IMR-90 (cell line): ENCODE data around the gene HMGXB3. TPM values are rescaled to one million over a fixed set of nuclear protein-coding genes. Genes with fewer than 3 reads are reported as not detected.

Source experiments
- ATAC-seq: fragments of 200-7000 bp; cut with Tn5 transposase; 2 replicates; pipeline ENCODE4 v1.9.1; 2020; ENCODE audit warnings: low read depth, mild to moderate bottlenecking, moderate library complexity
- BruUV-seq: library from RNA; stranded (reverse); fragments of 400-500 nt; replicated peaks from 2 replicates; lab custom pipeline; 2021; lab: Mats Ljungman, UMichigan
- CTCF ChIA-PET: fragments of 300-600 bp; formaldehyde crosslinking; extraction: SDS; loops from one replicate; lab custom pipeline; 2021; ENCODE audit warnings: antibody characterized with exemption; lab: Yijun Ruan, JAX
- POLR2A ChIA-PET: fragments of 300-600 bp; sonication (Branson Sonifier 250); formaldehyde crosslinking; loops from one replicate; lab custom pipeline; 2022; ENCODE audit warnings: antibody characterized with exemption; ENCODE audit not compliant: unreplicated experiment; lab: Charles Lee
- DNase-seq: peaks from one replicate; pipeline ENCODE4 v3.0.0; 2013
- H2AFZ ChIP-seq: replicated peaks from 2 replicates; pipeline ENCODE3; 2013; ENCODE audit warnings: low read length, mild to moderate bottlenecking; ENCODE audit not compliant: poor library complexity
- H2AK5ac ChIP-seq: 2 replicates; pipeline ENCODE4 v1.6.1; 2013; ENCODE audit warnings: low read depth, low read length, inconsistent platforms
- H2AK9ac ChIP-seq: replicated peaks from 2 replicates; pipeline ENCODE3; 2013; ENCODE audit warnings: mild to moderate bottlenecking, low read depth, low read length, moderate library complexity; ENCODE audit not compliant: poor library complexity
- H2BK120ac ChIP-seq: 2 replicates; pipeline ENCODE4 v1.6.1; 2013; ENCODE audit warnings: low read depth, low read length, inconsistent platforms
- H2BK15ac ChIP-seq: 3 replicates; pipeline ENCODE4 v1.6.1; 2013; ENCODE audit warnings: low read depth, low read length, inconsistent platforms
- H2BK20ac ChIP-seq: 2 replicates; pipeline ENCODE4 v1.6.1; 2013; ENCODE audit warnings: low read depth, mild to moderate bottlenecking, inconsistent platforms, low read length, moderate library complexity
- H2BK5ac ChIP-seq: 2 replicates; pipeline ENCODE4 v1.6.1; 2013; ENCODE audit warnings: mild to moderate bottlenecking, low read depth, low read length, inconsistent platforms; ENCODE audit not compliant: poor library complexity, severe bottlenecking
- H3K14ac ChIP-seq: replicated peaks from 2 replicates; pipeline ENCODE4 v1.6.1; 2013; ENCODE audit warnings: low read depth, low read length, inconsistent platforms
- H3K18ac ChIP-seq: 2 replicates; pipeline ENCODE4 v1.6.1; 2013; ENCODE audit warnings: low read depth, low read length, control low read depth
- H3K23ac ChIP-seq: 2 replicates; pipeline ENCODE4 v1.6.1; 2013; ENCODE audit warnings: low read depth, low read length, inconsistent platforms
- H3K27ac ChIP-seq: 2 replicates; pipeline ENCODE4 v1.5.1; 2013; ENCODE audit warnings: mild to moderate bottlenecking, control low read depth, low read length; ENCODE audit not compliant: insufficient read depth
- H3K27me3 ChIP-seq: 2 replicates; pipeline ENCODE4 v1.6.1; 2013; ENCODE audit warnings: low read length; ENCODE audit not compliant: control insufficient read depth, insufficient read depth
- H3K36me3 ChIP-seq: 2 replicates; pipeline ENCODE4 v1.6.1; 2013; ENCODE audit warnings: low read length, mixed read lengths; ENCODE audit not compliant: control insufficient read depth, insufficient read depth
- H3K4ac ChIP-seq: 2 replicates; pipeline ENCODE4 v1.6.1; 2013; ENCODE audit warnings: low read depth, low read length, inconsistent platforms
- H3K4me1 ChIP-seq: 2 replicates; pipeline ENCODE4 v1.6.1; 2013; ENCODE audit warnings: low read length, mixed read lengths; ENCODE audit not compliant: control insufficient read depth, insufficient read depth
- H3K4me2 ChIP-seq: 2 replicates; pipeline ENCODE4 v1.6.1; 2013; ENCODE audit warnings: low read depth, mild to moderate bottlenecking, control low read depth, low read length, moderate library complexity
- H3K4me3 ChIP-seq: 2 replicates; pipeline ENCODE4 v1.5.1; 2013; ENCODE audit warnings: low read depth, mild to moderate bottlenecking, control low read depth, low read length, moderate library complexity; ENCODE audit not compliant: insufficient read depth
- H3K56ac ChIP-seq: 2 replicates; pipeline ENCODE4 v1.6.1; 2013; ENCODE audit warnings: low read length, inconsistent platforms; ENCODE audit not compliant: insufficient read depth; ENCODE audit errors: extremely low read depth
- H3K79me1 ChIP-seq, 2 experiments: 2 replicates each; pipeline ENCODE4 v1.6.1; 2013; ENCODE audit warnings: low read length in 2 of 2, inconsistent platforms in 1 of 2, low read depth in 1 of 2
- H3K9ac ChIP-seq: 2 replicates; pipeline ENCODE4 v1.6.1; 2013; ENCODE audit warnings: low read depth, low read length, control low read depth
- H3K9me1 ChIP-seq: 2 replicates; pipeline ENCODE4 v1.6.1; 2013; ENCODE audit warnings: low read length, inconsistent platforms; ENCODE audit not compliant: insufficient read depth
- H3K9me3 ChIP-seq: 2 replicates; pipeline ENCODE4 v1.6.1; 2013; ENCODE audit warnings: low read length; ENCODE audit not compliant: control insufficient read depth, insufficient read depth
- H4K20me1 ChIP-seq: 2 replicates; pipeline ENCODE4 v1.6.1; 2013; ENCODE audit warnings: low read length, inconsistent platforms; ENCODE audit not compliant: insufficient read depth
- H4K5ac ChIP-seq: 2 replicates; pipeline ENCODE4 v1.6.1; 2013; ENCODE audit warnings: mild to moderate bottlenecking, low read depth, low read length, control low read depth
- H4K8ac ChIP-seq, 2 experiments: 2 replicates each; pipeline ENCODE4 v1.6.1; 2013; ENCODE audit warnings: low read depth in 2 of 2, low read length in 2 of 2, control low read depth in 1 of 2, inconsistent platforms in 1 of 2
- H4K91ac ChIP-seq: 2 replicates; pipeline ENCODE4 v1.6.1; 2013; ENCODE audit warnings: low read depth, low read length, inconsistent platforms; ENCODE audit not compliant: insufficient read depth
- BHLHE40 ChIP-seq: fragments of 150-350 bp; IDR thresholded peaks from 2 replicates; pipeline ENCODE4 v1.6.1; 2016; ENCODE audit warnings: mild to moderate bottlenecking, low read depth, low read length
- CEBPB ChIP-seq: IDR thresholded peaks from 2 replicates; pipeline ENCODE4 v1.6.1; 2012; ENCODE audit warnings: low read depth, low read length, improper control_type of control experiment
- CHD1 ChIP-seq: IDR thresholded peaks from 2 replicates; pipeline ENCODE4 v1.6.1; 2012; ENCODE audit warnings: low read depth, low read length, improper control_type of control experiment
- FOS ChIP-seq: fragments of 150-350 bp; IDR thresholded peaks from 2 replicates; pipeline ENCODE4 v1.6.1; 2016; ENCODE audit warnings: low read depth, low read length
- MAFK ChIP-seq: IDR thresholded peaks from 2 replicates; pipeline ENCODE4 v1.6.1; 2012; ENCODE audit warnings: low read depth, low read length, improper control_type of control experiment
- POLR2A ChIP-seq: IDR thresholded peaks from 2 replicates; pipeline ENCODE4 v1.6.1; 2012; ENCODE audit warnings: mild to moderate bottlenecking, low read depth, low read length
- RAD21 ChIP-seq: IDR thresholded peaks from 2 replicates; pipeline ENCODE4 v1.6.1; 2012; ENCODE audit warnings: low read length, improper control_type of control experiment
- RCOR1 ChIP-seq: IDR thresholded peaks from 2 replicates; pipeline ENCODE4 v1.6.1; 2012; ENCODE audit warnings: mild to moderate bottlenecking, low read length, improper control_type of control experiment; ENCODE audit not compliant: insufficient replicate concordance
- RFX5 ChIP-seq: IDR thresholded peaks from 2 replicates; pipeline ENCODE4 v1.8.0; 2012; ENCODE audit warnings: low read depth, mild to moderate bottlenecking, low read length, moderate library complexity
- SMC3 ChIP-seq: fragments of 150-350 bp; IDR thresholded peaks from 2 replicates; pipeline ENCODE4 v1.6.1; 2016; ENCODE audit warnings: low read depth, mild to moderate bottlenecking, antibody characterized with exemption, low read length, moderate library complexity
- WGBS, 2 experiments: methylation state at CpG; one replicate each; pipeline versions ENCODE4 v1.1.5 to v1.1.7; 2013; ENCODE audit warnings: missing lambda C conversion rate in 2 of 2; ENCODE audit not compliant: insufficient read length in 1 of 2; ENCODE audit errors: extremely low coverage in 2 of 2; 5-methylcytosine and 5-hydroxymethylcytosine counted together
- dilution Hi-C: fragments of 300-500 bp; cut with HindIII; formaldehyde crosslinking; loops from one replicate; pipeline ENCODE4 v1.14.3; 2018; ENCODE audit warnings: low sequenced_read_pairs; ENCODE audit not compliant: unreplicated experiment
- in situ Hi-C: fragments of 300-500 bp; cut with MboI; formaldehyde crosslinking; loops from 3 replicates; pipeline ENCODE4 v1.14.3; 2019; ENCODE audit warnings: low sequenced_read_pairs, inconsistent platforms, mixed read lengths
- intact Hi-C: fragments of 100-400 bp; cut with micrococcal nuclease; formaldehyde crosslinking; loops from 2 replicates; pipeline ENCODE4 v1.10.0; 2022
- polyA plus RNA-seq, 3 experiments: library from polyadenylated mRNA; depleted of rRNA; stranded (reverse); fragments of >200 nt; gene quantifications; 2 replicates each; pipeline ENCODE4 v1.2.3, GENCODE V29; 2012; ENCODE audit warnings: low replicate concordance in 1 of 3
- total RNA-seq: library from RNA; depleted of rRNA; stranded (reverse); fragments of >200 nt; gene quantifications from 2 replicates; pipeline ENCODE4 v1.2.3, GENCODE V29; 2012
- TF ChIP-seq, protein P1 (sequence below): fragments of 150-350 bp; IDR thresholded peaks from 2 replicates; pipeline ENCODE4 v1.6.1; 2017; ENCODE audit warnings: mild to moderate bottlenecking, antibody characterized with exemption, low read length, low read depth
- TF ChIP-seq, protein P2 (sequence below): conservative IDR thresholded peaks from 2 replicates; pipeline ENCODE4 v1.5.1; 2012; ENCODE audit warnings: mild to moderate bottlenecking, low read depth, low read length, improper control_type of control experiment
- TF ChIP-seq, protein P3 (sequence below): fragments of 150-350 bp; IDR thresholded peaks from 2 replicates; pipeline ENCODE4 v1.6.1; 2016; ENCODE audit warnings: low read depth, mild to moderate bottlenecking, low read length, moderate library complexity, borderline replicate concordance

Gene HMGXB3
- total and polyA plus RNA-seq, 2 of the 4 experiments (the other 2 are of a cell fraction): 27.6 to 30.6 TPM

DNA sequence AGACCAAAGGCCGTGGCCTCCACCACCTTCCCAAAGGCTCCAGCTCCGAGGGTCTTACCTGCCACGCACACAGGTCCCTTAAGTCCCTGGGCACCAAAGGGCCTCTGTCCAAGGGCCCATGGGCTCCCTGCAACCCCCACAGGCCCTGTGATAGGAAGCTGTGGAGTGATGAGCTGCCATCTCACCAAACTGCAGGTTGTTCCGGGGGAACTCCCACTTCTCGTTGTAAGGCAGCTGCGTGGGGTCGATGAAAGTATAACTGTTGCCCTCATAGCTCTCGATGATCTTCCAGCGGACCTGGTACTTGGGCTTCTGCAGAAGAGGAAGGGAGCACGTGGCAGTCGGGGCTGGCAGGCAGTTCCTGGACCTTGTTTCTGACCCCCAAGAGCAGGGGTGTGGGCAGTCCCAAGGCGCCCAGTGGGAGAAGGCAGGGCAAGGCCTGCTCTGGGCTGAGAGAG is 61.0 kb downstream of the HMGXB3 start:
- H2AK5ac ChIP-seq: peak overlapping the region; percentile 79
- H4K8ac ChIP-seq: no peak overlapping the region
- no peak overlapping the region for H3K9ac ChIP-seq
- no peaks in the 10 kb centered on the region for H3K9me3 ChIP-seq
- no peaks in the 10 kb centered on the region for H3K27me3 ChIP-seq
- H2BK15ac ChIP-seq: peak overlapping the region; percentile 54; the same call in 2 of the 3 replicates
- peak overlapping the region; percentile 67; the same call in 1 of the 2 replicates for H2BK20ac ChIP-seq
- H2BK5ac ChIP-seq: no peak overlapping the region
- CTCF ChIA-PET: no interaction called here
- dilution Hi-C loops: no loop called here
- 0 out of 2 replicates have a peak overlapping the region, but pooled peaks have one; percentile 47 for H3K14ac ChIP-seq
- no peak overlapping the region for H2AFZ ChIP-seq
- ATAC-seq (no peak), DNase-seq (no peak)
- WGBS, 2 experiments: no CpG with 5 or more reads among the region's 12 CpGs
- H4K20me1 ChIP-seq: no peaks in the 10 kb centered on the region
- in situ Hi-C loops: no loop called here
- no peaks in the 10 kb centered on the region for H3K36me3 ChIP-seq
- intact Hi-C loops: no loop called here
- no TSS peak for BruUV-seq
- peak overlapping the region; percentile 71 for H2AK9ac ChIP-seq
- peak overlapping the region; percentile 46 for H2BK120ac ChIP-seq
- peaks cover 48% of the 10 kb centered on the region for H3K9me1 ChIP-seq
- no peak overlapping the region for H3K4me3 ChIP-seq
- TF ChIP-seq CHD1 (no peak), CEBPB (no peak), SMC3 (no peak), RFX5 (no peak), POLR2A (no peak), MAFK (no peak), RAD21 (no peak), FOS (no peak), BHLHE40 (no peak), RCOR1 (no peak)
- TF ChIP-seq, protein P1, sequence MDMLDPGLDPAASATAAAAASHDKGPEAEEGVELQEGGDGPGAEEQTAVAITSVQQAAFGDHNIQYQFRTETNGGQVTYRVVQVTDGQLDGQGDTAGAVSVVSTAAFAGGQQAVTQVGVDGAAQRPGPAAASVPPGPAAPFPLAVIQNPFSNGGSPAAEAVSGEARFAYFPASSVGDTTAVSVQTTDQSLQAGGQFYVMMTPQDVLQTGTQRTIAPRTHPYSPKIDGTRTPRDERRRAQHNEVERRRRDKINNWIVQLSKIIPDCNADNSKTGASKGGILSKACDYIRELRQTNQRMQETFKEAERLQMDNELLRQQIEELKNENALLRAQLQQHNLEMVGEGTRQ: no peak
- TF ChIP-seq, protein P2, sequence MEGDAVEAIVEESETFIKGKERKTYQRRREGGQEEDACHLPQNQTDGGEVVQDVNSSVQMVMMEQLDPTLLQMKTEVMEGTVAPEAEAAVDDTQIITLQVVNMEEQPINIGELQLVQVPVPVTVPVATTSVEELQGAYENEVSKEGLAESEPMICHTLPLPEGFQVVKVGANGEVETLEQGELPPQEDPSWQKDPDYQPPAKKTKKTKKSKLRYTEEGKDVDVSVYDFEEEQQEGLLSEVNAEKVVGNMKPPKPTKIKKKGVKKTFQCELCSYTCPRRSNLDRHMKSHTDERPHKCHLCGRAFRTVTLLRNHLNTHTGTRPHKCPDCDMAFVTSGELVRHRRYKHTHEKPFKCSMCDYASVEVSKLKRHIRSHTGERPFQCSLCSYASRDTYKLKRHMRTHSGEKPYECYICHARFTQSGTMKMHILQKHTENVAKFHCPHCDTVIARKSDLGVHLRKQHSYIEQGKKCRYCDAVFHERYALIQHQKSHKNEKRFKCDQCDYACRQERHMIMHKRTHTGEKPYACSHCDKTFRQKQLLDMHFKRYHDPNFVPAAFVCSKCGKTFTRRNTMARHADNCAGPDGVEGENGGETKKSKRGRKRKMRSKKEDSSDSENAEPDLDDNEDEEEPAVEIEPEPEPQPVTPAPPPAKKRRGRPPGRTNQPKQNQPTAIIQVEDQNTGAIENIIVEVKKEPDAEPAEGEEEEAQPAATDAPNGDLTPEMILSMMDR: no peak
- TF ChIP-seq, protein P3, sequence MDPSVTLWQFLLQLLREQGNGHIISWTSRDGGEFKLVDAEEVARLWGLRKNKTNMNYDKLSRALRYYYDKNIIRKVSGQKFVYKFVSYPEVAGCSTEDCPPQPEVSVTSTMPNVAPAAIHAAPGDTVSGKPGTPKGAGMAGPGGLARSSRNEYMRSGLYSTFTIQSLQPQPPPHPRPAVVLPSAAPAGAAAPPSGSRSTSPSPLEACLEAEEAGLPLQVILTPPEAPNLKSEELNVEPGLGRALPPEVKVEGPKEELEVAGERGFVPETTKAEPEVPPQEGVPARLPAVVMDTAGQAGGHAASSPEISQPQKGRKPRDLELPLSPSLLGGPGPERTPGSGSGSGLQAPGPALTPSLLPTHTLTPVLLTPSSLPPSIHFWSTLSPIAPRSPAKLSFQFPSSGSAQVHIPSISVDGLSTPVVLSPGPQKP: no peak
- no peak overlapping the region for H3K4me2 ChIP-seq
- H3K4me1 ChIP-seq: peaks cover 31% of the 10 kb centered on the region
- no peaks in the 10 kb centered on the region; a peak in 1 of 4 replicates for H3K79me1 ChIP-seq
- no peak overlapping the region for H4K5ac ChIP-seq
- POLR2A ChIA-PET: no interaction called here
- H3K18ac ChIP-seq: no peak overlapping the region
- 0 out of 2 replicates have a peak overlapping the region, but pooled peaks have one; percentile 6 for H4K91ac ChIP-seq
- H3K56ac ChIP-seq: no peak overlapping the region
- no peak overlapping the region for H3K23ac ChIP-seq
- no peak overlapping the region for H3K27ac ChIP-seq
- peak overlapping the region; percentile 29; the same call in 1 of the 2 replicates for H3K4ac ChIP-seq
